IMR-90 (cell line): ENCODE results near the gene FBXL7. TPM values are rescaled to one million over a fixed set of nuclear protein-coding genes. Genes with fewer than 3 reads are reported as not detected.

ENCODE experiments used
- ATAC-seq: fragments of 200-7000 bp; cut with Tn5 transposase; 2 replicates; pipeline ENCODE4 v1.9.1; 2020; ENCODE audit warnings: low read depth, mild to moderate bottlenecking, moderate library complexity
- BruUV-seq: library from RNA; stranded (reverse); fragments of 400-500 nt; replicated peaks from 2 replicates; lab custom pipeline; 2021; lab: Mats Ljungman, UMichigan
- CTCF ChIA-PET: fragments of 300-600 bp; formaldehyde crosslinking; extraction: SDS; loops from one replicate; lab custom pipeline; 2021; ENCODE audit warnings: antibody characterized with exemption; lab: Yijun Ruan, JAX
- POLR2A ChIA-PET: fragments of 300-600 bp; sonication (Branson Sonifier 250); formaldehyde crosslinking; loops from one replicate; lab custom pipeline; 2022; ENCODE audit warnings: antibody characterized with exemption; ENCODE audit not compliant: unreplicated experiment; lab: Charles Lee
- DNase-seq: peaks from one replicate; pipeline ENCODE4 v3.0.0; 2013
- H2AFZ ChIP-seq: replicated peaks from 2 replicates; pipeline ENCODE3; 2013; ENCODE audit warnings: low read length, mild to moderate bottlenecking; ENCODE audit not compliant: poor library complexity
- H2AK5ac ChIP-seq: 2 replicates; pipeline ENCODE4 v1.6.1; 2013; ENCODE audit warnings: low read depth, low read length, inconsistent platforms
- H2AK9ac ChIP-seq: replicated peaks from 2 replicates; pipeline ENCODE3; 2013; ENCODE audit warnings: mild to moderate bottlenecking, low read depth, low read length, moderate library complexity; ENCODE audit not compliant: poor library complexity
- H2BK120ac ChIP-seq: 2 replicates; pipeline ENCODE4 v1.6.1; 2013; ENCODE audit warnings: low read depth, low read length, inconsistent platforms
- H2BK15ac ChIP-seq: 3 replicates; pipeline ENCODE4 v1.6.1; 2013; ENCODE audit warnings: low read depth, low read length, inconsistent platforms
- H2BK20ac ChIP-seq: 2 replicates; pipeline ENCODE4 v1.6.1; 2013; ENCODE audit warnings: low read depth, mild to moderate bottlenecking, inconsistent platforms, low read length, moderate library complexity
- H2BK5ac ChIP-seq: 2 replicates; pipeline ENCODE4 v1.6.1; 2013; ENCODE audit warnings: mild to moderate bottlenecking, low read depth, low read length, inconsistent platforms; ENCODE audit not compliant: poor library complexity, severe bottlenecking
- H3K14ac ChIP-seq: replicated peaks from 2 replicates; pipeline ENCODE4 v1.6.1; 2013; ENCODE audit warnings: low read depth, low read length, inconsistent platforms
- H3K18ac ChIP-seq: 2 replicates; pipeline ENCODE4 v1.6.1; 2013; ENCODE audit warnings: low read depth, low read length, control low read depth
- H3K23ac ChIP-seq: 2 replicates; pipeline ENCODE4 v1.6.1; 2013; ENCODE audit warnings: low read depth, low read length, inconsistent platforms
- H3K27ac ChIP-seq: 2 replicates; pipeline ENCODE4 v1.5.1; 2013; ENCODE audit warnings: mild to moderate bottlenecking, control low read depth, low read length; ENCODE audit not compliant: insufficient read depth
- H3K27me3 ChIP-seq: 2 replicates; pipeline ENCODE4 v1.6.1; 2013; ENCODE audit warnings: low read length; ENCODE audit not compliant: control insufficient read depth, insufficient read depth
- H3K36me3 ChIP-seq: 2 replicates; pipeline ENCODE4 v1.6.1; 2013; ENCODE audit warnings: low read length, mixed read lengths; ENCODE audit not compliant: control insufficient read depth, insufficient read depth
- H3K4ac ChIP-seq: 2 replicates; pipeline ENCODE4 v1.6.1; 2013; ENCODE audit warnings: low read depth, low read length, inconsistent platforms
- H3K4me1 ChIP-seq: 2 replicates; pipeline ENCODE4 v1.6.1; 2013; ENCODE audit warnings: low read length, mixed read lengths; ENCODE audit not compliant: control insufficient read depth, insufficient read depth
- H3K4me2 ChIP-seq: 2 replicates; pipeline ENCODE4 v1.6.1; 2013; ENCODE audit warnings: low read depth, mild to moderate bottlenecking, control low read depth, low read length, moderate library complexity
- H3K4me3 ChIP-seq: 2 replicates; pipeline ENCODE4 v1.5.1; 2013; ENCODE audit warnings: low read depth, mild to moderate bottlenecking, control low read depth, low read length, moderate library complexity; ENCODE audit not compliant: insufficient read depth
- H3K56ac ChIP-seq: 2 replicates; pipeline ENCODE4 v1.6.1; 2013; ENCODE audit warnings: low read length, inconsistent platforms; ENCODE audit not compliant: insufficient read depth; ENCODE audit errors: extremely low read depth
- H3K79me1 ChIP-seq, 2 experiments: 2 replicates each; pipeline ENCODE4 v1.6.1; 2013; ENCODE audit warnings: low read length in 2 of 2, inconsistent platforms in 1 of 2, low read depth in 1 of 2
- H3K9ac ChIP-seq: 2 replicates; pipeline ENCODE4 v1.6.1; 2013; ENCODE audit warnings: low read depth, low read length, control low read depth
- H3K9me1 ChIP-seq: 2 replicates; pipeline ENCODE4 v1.6.1; 2013; ENCODE audit warnings: low read length, inconsistent platforms; ENCODE audit not compliant: insufficient read depth
- H3K9me3 ChIP-seq: 2 replicates; pipeline ENCODE4 v1.6.1; 2013; ENCODE audit warnings: low read length; ENCODE audit not compliant: control insufficient read depth, insufficient read depth
- H4K20me1 ChIP-seq: 2 replicates; pipeline ENCODE4 v1.6.1; 2013; ENCODE audit warnings: low read length, inconsistent platforms; ENCODE audit not compliant: insufficient read depth
- H4K5ac ChIP-seq: 2 replicates; pipeline ENCODE4 v1.6.1; 2013; ENCODE audit warnings: mild to moderate bottlenecking, low read depth, low read length, control low read depth
- H4K8ac ChIP-seq, 2 experiments: 2 replicates each; pipeline ENCODE4 v1.6.1; 2013; ENCODE audit warnings: low read depth in 2 of 2, low read length in 2 of 2, control low read depth in 1 of 2, inconsistent platforms in 1 of 2
- H4K91ac ChIP-seq: 2 replicates; pipeline ENCODE4 v1.6.1; 2013; ENCODE audit warnings: low read depth, low read length, inconsistent platforms; ENCODE audit not compliant: insufficient read depth
- BHLHE40 ChIP-seq: fragments of 150-350 bp; IDR thresholded peaks from 2 replicates; pipeline ENCODE4 v1.6.1; 2016; ENCODE audit warnings: mild to moderate bottlenecking, low read depth, low read length
- CHD1 ChIP-seq: IDR thresholded peaks from 2 replicates; pipeline ENCODE4 v1.6.1; 2012; ENCODE audit warnings: low read depth, low read length, improper control_type of control experiment
- FOS ChIP-seq: fragments of 150-350 bp; IDR thresholded peaks from 2 replicates; pipeline ENCODE4 v1.6.1; 2016; ENCODE audit warnings: low read depth, low read length
- MAZ ChIP-seq: IDR thresholded peaks from 2 replicates; pipeline ENCODE4 v1.6.1; 2012; ENCODE audit warnings: low read depth, mild to moderate bottlenecking, low read length, improper control_type of control experiment, moderate library complexity, borderline replicate concordance
- RAD21 ChIP-seq: IDR thresholded peaks from 2 replicates; pipeline ENCODE4 v1.6.1; 2012; ENCODE audit warnings: low read length, improper control_type of control experiment
- RFX5 ChIP-seq: IDR thresholded peaks from 2 replicates; pipeline ENCODE4 v1.8.0; 2012; ENCODE audit warnings: low read depth, mild to moderate bottlenecking, low read length, moderate library complexity
- WGBS, 2 experiments: methylation state at CpG; one replicate each; pipeline versions ENCODE4 v1.1.5 to v1.1.7; 2013; ENCODE audit warnings: missing lambda C conversion rate in 2 of 2; ENCODE audit not compliant: insufficient read length in 1 of 2; ENCODE audit errors: extremely low coverage in 2 of 2; 5-methylcytosine and 5-hydroxymethylcytosine counted together
- dilution Hi-C: fragments of 300-500 bp; cut with HindIII; formaldehyde crosslinking; loops from one replicate; pipeline ENCODE4 v1.14.3; 2018; ENCODE audit warnings: low sequenced_read_pairs; ENCODE audit not compliant: unreplicated experiment
- in situ Hi-C: fragments of 300-500 bp; cut with MboI; formaldehyde crosslinking; loops from 3 replicates; pipeline ENCODE4 v1.14.3; 2019; ENCODE audit warnings: low sequenced_read_pairs, inconsistent platforms, mixed read lengths
- intact Hi-C: fragments of 100-400 bp; cut with micrococcal nuclease; formaldehyde crosslinking; loops from 2 replicates; pipeline ENCODE4 v1.10.0; 2022
- polyA plus RNA-seq, 3 experiments: library from polyadenylated mRNA; depleted of rRNA; stranded (reverse); fragments of >200 nt; gene quantifications; 2 replicates each; pipeline ENCODE4 v1.2.3, GENCODE V29; 2012; ENCODE audit warnings: low replicate concordance in 1 of 3
- total RNA-seq: library from RNA; depleted of rRNA; stranded (reverse); fragments of >200 nt; gene quantifications from 2 replicates; pipeline ENCODE4 v1.2.3, GENCODE V29; 2012
- TF ChIP-seq, protein P1 (sequence below): conservative IDR thresholded peaks from 2 replicates; pipeline ENCODE4 v1.5.1; 2012; ENCODE audit warnings: mild to moderate bottlenecking, low read depth, low read length, improper control_type of control experiment
- TF ChIP-seq, protein P2 (sequence below): fragments of 150-350 bp; IDR thresholded peaks from 2 replicates; pipeline ENCODE4 v1.6.1; 2017; ENCODE audit warnings: mild to moderate bottlenecking, antibody characterized with exemption, low read length, low read depth

The FBXL7 gene
- total and polyA plus RNA-seq, 2 of the 4 experiments (the other 2 are of a cell fraction): 4.1 to 10.2 TPM

- dilution Hi-C loops: no loop called here
- H3K9me3 ChIP-seq: no peaks in the 10 kb centered on the region
- WGBS, 2 experiments: 40% methylated on average over 1 of the region's 5 CpGs; no CpG with 5 or more reads in 1 of the 2 experiments
- H4K91ac ChIP-seq: no peak overlapping the region
- no peak overlapping the region for H3K4me3 ChIP-seq
- H3K27me3 ChIP-seq: no peaks in the 10 kb centered on the region
- no peaks in the 10 kb centered on the region; the same call in 1 of the 2 replicates for H3K9me1 ChIP-seq
- H3K27ac ChIP-seq: no peak overlapping the region
- no peak overlapping the region for H3K23ac ChIP-seq
- H4K20me1 ChIP-seq: no peaks in the 10 kb centered on the region; the same call in 1 of the 2 replicates
- no TSS peak for BruUV-seq
- ATAC-seq (no peak), DNase-seq (no peak)
- no peaks in the 10 kb centered on the region for H3K36me3 ChIP-seq
- POLR2A ChIA-PET: no interaction called here
- H2BK20ac ChIP-seq: no peak overlapping the region
- no peak overlapping the region for H2AK9ac ChIP-seq
- H2AK5ac ChIP-seq: no peak overlapping the region
- intact Hi-C loops: no loop called here
- H3K18ac ChIP-seq: no peak overlapping the region
- no peak overlapping the region for H3K4me2 ChIP-seq
- no peak overlapping the region for H2BK15ac ChIP-seq
- no peak overlapping the region for H3K9ac ChIP-seq
- H3K79me1 ChIP-seq: peaks cover 0 to 3% of the 10 kb centered on the region in 2 experiments; a peak in 2 of 4 replicates
- no peak overlapping the region for H3K56ac ChIP-seq
- no peak overlapping the region for H4K5ac ChIP-seq
- no peaks in the 10 kb centered on the region for H3K4me1 ChIP-seq
- CTCF ChIA-PET: interaction anchor here (1.2 kb wide), 1 partner anchor 11 kb away, joined by 3 read pairs; no protein-coding TSS in a partner anchor
- in situ Hi-C loops: no loop called here
- H2BK5ac ChIP-seq: no peak overlapping the region
- H3K4ac ChIP-seq: no peak overlapping the region
- H3K14ac ChIP-seq: 0 out of 2 replicates have a peak overlapping the region, but pooled peaks have one; percentile 44
- no peak overlapping the region for H2BK120ac ChIP-seq
- TF ChIP-seq RFX5 (no peak), MAZ (no peak), FOS (no peak), BHLHE40 (no peak), CHD1 (no peak), RAD21 (no peak)
- TF ChIP-seq, protein P1, sequence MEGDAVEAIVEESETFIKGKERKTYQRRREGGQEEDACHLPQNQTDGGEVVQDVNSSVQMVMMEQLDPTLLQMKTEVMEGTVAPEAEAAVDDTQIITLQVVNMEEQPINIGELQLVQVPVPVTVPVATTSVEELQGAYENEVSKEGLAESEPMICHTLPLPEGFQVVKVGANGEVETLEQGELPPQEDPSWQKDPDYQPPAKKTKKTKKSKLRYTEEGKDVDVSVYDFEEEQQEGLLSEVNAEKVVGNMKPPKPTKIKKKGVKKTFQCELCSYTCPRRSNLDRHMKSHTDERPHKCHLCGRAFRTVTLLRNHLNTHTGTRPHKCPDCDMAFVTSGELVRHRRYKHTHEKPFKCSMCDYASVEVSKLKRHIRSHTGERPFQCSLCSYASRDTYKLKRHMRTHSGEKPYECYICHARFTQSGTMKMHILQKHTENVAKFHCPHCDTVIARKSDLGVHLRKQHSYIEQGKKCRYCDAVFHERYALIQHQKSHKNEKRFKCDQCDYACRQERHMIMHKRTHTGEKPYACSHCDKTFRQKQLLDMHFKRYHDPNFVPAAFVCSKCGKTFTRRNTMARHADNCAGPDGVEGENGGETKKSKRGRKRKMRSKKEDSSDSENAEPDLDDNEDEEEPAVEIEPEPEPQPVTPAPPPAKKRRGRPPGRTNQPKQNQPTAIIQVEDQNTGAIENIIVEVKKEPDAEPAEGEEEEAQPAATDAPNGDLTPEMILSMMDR: no peak
- TF ChIP-seq, protein P2, sequence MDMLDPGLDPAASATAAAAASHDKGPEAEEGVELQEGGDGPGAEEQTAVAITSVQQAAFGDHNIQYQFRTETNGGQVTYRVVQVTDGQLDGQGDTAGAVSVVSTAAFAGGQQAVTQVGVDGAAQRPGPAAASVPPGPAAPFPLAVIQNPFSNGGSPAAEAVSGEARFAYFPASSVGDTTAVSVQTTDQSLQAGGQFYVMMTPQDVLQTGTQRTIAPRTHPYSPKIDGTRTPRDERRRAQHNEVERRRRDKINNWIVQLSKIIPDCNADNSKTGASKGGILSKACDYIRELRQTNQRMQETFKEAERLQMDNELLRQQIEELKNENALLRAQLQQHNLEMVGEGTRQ: no peak
- no peak overlapping the region for H4K8ac ChIP-seq
- no peak overlapping the region for H2AFZ ChIP-seq
Observed at GRCh38 chr5:15877914-15878313, 377.9 kb downstream of the FBXL7 start.
